ENCODE measurements around the gene PRDM9. TPM values are rescaled to one million over a fixed set of nuclear protein-coding genes. Genes with fewer than 3 reads are reported as not detected.

The PRDM9 gene
- total and polyA plus RNA-seq, 2 donors (not counting 1 experiment from before 2014, with no cell fraction given): not detected

DNA sequence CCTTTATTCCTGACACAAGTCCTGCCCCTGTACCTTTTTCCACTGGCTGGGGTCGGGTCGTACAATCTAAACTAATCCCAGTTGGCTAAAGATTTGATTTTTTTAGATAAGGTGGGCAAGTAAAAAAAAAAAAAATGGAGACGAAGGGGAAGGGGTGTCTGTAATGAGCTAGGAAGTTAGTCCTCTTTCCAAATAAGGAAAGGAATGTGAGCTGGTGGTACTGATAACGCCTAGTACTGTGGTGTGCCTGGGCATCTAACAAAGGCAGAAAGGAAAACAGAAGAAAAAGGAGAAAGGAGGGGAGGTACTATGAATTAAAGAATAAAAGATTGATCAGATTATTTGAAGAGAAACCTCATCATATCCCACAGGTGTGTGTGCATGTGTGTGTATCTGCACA, 21.3 kb downstream of the PRDM9 start:
- H3K27ac ChIP-seq (ENCODE audit: insufficient read depth, low read length): no peak overlapping the region
- H3K4me2 ChIP-seq (ENCODE audit: extremely low read depth, insufficient read depth, low read length): no peak overlapping the region
- H2AFZ ChIP-seq (ENCODE audit: low read length): no peak overlapping the region
- no peaks in the 10 kb centered on the region for H3K27me3 ChIP-seq (ENCODE audit: control insufficient read depth, insufficient read depth, low read length)
- no peaks in the 10 kb centered on the region for H4K20me1 ChIP-seq (ENCODE audit: control insufficient read depth, extremely low read depth, insufficient read depth, low read length)
- TF ChIP-seq, protein P1, sequence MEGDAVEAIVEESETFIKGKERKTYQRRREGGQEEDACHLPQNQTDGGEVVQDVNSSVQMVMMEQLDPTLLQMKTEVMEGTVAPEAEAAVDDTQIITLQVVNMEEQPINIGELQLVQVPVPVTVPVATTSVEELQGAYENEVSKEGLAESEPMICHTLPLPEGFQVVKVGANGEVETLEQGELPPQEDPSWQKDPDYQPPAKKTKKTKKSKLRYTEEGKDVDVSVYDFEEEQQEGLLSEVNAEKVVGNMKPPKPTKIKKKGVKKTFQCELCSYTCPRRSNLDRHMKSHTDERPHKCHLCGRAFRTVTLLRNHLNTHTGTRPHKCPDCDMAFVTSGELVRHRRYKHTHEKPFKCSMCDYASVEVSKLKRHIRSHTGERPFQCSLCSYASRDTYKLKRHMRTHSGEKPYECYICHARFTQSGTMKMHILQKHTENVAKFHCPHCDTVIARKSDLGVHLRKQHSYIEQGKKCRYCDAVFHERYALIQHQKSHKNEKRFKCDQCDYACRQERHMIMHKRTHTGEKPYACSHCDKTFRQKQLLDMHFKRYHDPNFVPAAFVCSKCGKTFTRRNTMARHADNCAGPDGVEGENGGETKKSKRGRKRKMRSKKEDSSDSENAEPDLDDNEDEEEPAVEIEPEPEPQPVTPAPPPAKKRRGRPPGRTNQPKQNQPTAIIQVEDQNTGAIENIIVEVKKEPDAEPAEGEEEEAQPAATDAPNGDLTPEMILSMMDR (conservative IDR thresholded peaks at IDR 0.05 in 1 of 2, IDR thresholded peaks at IDR 0.05 in 1 of 2; ENCODE audit: low read depth in 1 of 2, low read length in 2 of 2): no peak
- no peak for TF ChIP-seq EZH2 (IDR thresholded peaks at IDR 0.05; ENCODE audit: low read length, missing control alignments)
- no peak overlapping the region for H3K4me3 ChIP-seq (replicated peaks in 1 of 4; ENCODE audit: control extremely low read depth in 1 of 4, insufficient read depth in 1 of 4, low read depth in 3 of 4, low read length in 4 of 4)
- no peak overlapping the region for H3K9ac ChIP-seq (ENCODE audit: insufficient read depth, low read length)
- no peaks in the 10 kb centered on the region for H3K9me3 ChIP-seq (ENCODE audit: control insufficient read depth, insufficient read depth, low read depth, low read length)
- H3K79me2 ChIP-seq (ENCODE audit: control insufficient read depth, insufficient read depth, low read length): no peaks in the 10 kb centered on the region
- DNase-seq (ENCODE audit: low read depth in 2 of 2): no peak
- H3K36me3 ChIP-seq (ENCODE audit: control insufficient read depth, insufficient read depth, low read length): no peaks in the 10 kb centered on the region
- no peaks in the 10 kb centered on the region for H3K4me1 ChIP-seq (ENCODE audit: control insufficient read depth, extremely low read depth, insufficient read depth, low read length)

DNA sequence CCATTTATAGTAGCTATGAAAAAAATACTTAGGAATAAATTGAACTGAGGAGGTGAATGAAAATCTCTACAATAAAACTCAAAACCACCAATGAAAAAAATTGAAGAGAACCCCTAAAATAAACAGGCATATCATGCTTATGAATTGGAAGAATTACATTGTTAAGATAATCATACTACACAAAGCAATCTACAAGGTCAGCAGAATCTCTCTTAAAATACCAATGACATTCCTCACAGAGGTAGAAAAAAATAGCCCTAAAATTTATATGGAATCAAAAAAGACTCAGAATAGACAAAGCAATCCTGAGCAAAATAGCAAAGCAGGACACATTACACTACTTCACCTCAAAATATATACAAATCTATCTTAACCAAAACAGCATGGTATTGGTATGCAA, 23.2 kb downstream of the PRDM9 start:
- Histone ChIP-seq H3K4me1 (ENCODE audit: control insufficient read depth, extremely low read depth, insufficient read depth, low read length) (no peaks in the 10 kb centered on the region), H3K4me2 (ENCODE audit: extremely low read depth, insufficient read depth, low read length) (no peak overlapping the region), H3K36me3 (ENCODE audit: control insufficient read depth, insufficient read depth, low read length) (no peaks in the 10 kb centered on the region), H2AFZ (ENCODE audit: low read length) (no peak overlapping the region), H3K27me3 (ENCODE audit: control insufficient read depth, insufficient read depth, low read length) (no peaks in the 10 kb centered on the region), H4K20me1 (ENCODE audit: control insufficient read depth, extremely low read depth, insufficient read depth, low read length) (no peaks in the 10 kb centered on the region), H3K79me2 (ENCODE audit: control insufficient read depth, insufficient read depth, low read length) (no peaks in the 10 kb centered on the region), H3K9me3 (ENCODE audit: control insufficient read depth, insufficient read depth, low read depth, low read length) (no peaks in the 10 kb centered on the region), H3K27ac (ENCODE audit: insufficient read depth, low read length) (no peak overlapping the region), H3K4me3 (replicated peaks in 1 of 4; ENCODE audit: control extremely low read depth in 1 of 4, insufficient read depth in 1 of 4, low read depth in 3 of 4, low read length in 4 of 4) (no peak overlapping the region), H3K9ac (ENCODE audit: insufficient read depth, low read length) (no peak overlapping the region)
- no peak for TF ChIP-seq EZH2 (IDR thresholded peaks at IDR 0.05; ENCODE audit: low read length, missing control alignments)
- TF ChIP-seq, protein P1 (conservative IDR thresholded peaks at IDR 0.05 in 1 of 2, IDR thresholded peaks at IDR 0.05 in 1 of 2; ENCODE audit: low read depth in 1 of 2, low read length in 2 of 2): no peak
- DNase-seq (ENCODE audit: low read depth in 2 of 2): no peak

DNA sequence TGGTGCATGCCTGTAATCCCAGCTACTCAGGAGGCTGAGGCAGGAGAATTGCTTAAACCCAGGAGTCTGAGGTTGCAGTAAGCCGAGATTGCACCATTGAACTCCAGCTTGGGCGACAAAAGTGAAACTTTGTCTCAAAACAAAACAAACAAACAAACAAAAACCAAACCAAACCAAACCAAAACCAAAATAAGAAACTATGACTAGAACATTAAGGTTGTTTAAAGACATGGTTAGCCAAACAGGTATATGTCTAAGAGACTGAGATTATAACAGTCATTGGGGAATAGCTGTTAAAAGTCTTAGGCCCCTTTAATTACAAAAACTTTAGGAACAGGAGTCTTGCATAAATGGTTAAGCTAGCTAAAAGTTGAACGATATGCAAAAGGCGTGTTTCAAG, 63.6 kb downstream of the PRDM9 start:
- TF ChIP-seq EZH2 (IDR thresholded peaks at IDR 0.05; ENCODE audit: low read length, missing control alignments): no peak
- TF ChIP-seq, protein P1 (conservative IDR thresholded peaks at IDR 0.05 in 1 of 2, IDR thresholded peaks at IDR 0.05 in 1 of 2; ENCODE audit: low read depth in 1 of 2, low read length in 2 of 2): no peak
- Histone ChIP-seq H3K27ac (ENCODE audit: insufficient read depth, low read length) (no peak overlapping the region), H3K9me3 (ENCODE audit: control insufficient read depth, insufficient read depth, low read depth, low read length) (no peaks in the 10 kb centered on the region), H4K20me1 (ENCODE audit: control insufficient read depth, extremely low read depth, insufficient read depth, low read length) (no peaks in the 10 kb centered on the region), H3K79me2 (ENCODE audit: control insufficient read depth, insufficient read depth, low read length) (no peaks in the 10 kb centered on the region), H3K4me3 (replicated peaks in 1 of 4; ENCODE audit: control extremely low read depth in 1 of 4, insufficient read depth in 1 of 4, low read depth in 3 of 4, low read length in 4 of 4) (no peak overlapping the region), H3K4me1 (ENCODE audit: control insufficient read depth, extremely low read depth, insufficient read depth, low read length) (no peaks in the 10 kb centered on the region), H3K27me3 (ENCODE audit: control insufficient read depth, insufficient read depth, low read length) (no peaks in the 10 kb centered on the region), H3K9ac (ENCODE audit: insufficient read depth, low read length) (no peak overlapping the region), H3K36me3 (ENCODE audit: control insufficient read depth, insufficient read depth, low read length) (no peaks in the 10 kb centered on the region), H2AFZ (ENCODE audit: low read length) (no peak overlapping the region), H3K4me2 (ENCODE audit: extremely low read depth, insufficient read depth, low read length) (no peak overlapping the region)
- DNase-seq (ENCODE audit: low read depth in 2 of 2): no peak
